HG03457 (cell line): ENCODE results near the gene MTHFD1.

ENCODE experiments used
- ATAC-seq: cut with Tn5 transposase; IDR thresholded peaks from one replicate; pipeline ENCODE4 v1.9.1; 2021; ENCODE audit warnings: moderate number of reproducible peaks; ENCODE audit not compliant: unreplicated experiment

Gene MTHFD1

DNA sequence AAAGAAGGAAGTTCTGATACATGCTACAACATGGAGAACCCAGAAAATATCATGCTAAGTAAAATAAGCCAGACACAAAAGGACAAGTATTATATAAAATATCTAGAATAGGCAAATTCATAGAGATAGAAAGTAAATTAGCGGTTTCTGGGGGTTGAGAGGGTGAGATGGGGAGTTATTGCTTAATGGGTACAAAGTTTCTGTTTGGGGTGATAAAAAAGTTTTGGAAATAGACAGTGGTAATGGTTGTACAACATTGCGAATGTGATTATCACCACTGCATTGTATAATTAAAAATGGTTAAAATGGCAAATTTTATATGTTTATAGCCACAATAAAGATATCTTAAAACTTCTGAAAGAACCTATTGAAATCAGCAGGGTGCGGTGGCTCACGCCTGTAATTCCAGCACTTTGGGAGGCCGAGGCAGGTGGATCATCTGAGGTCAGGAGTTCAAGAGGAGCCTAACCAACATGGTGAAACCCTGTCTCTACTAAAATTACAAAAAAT is 100.5 kb downstream of the MTHFD1 start:
- ATAC-seq = no peak

DNA sequence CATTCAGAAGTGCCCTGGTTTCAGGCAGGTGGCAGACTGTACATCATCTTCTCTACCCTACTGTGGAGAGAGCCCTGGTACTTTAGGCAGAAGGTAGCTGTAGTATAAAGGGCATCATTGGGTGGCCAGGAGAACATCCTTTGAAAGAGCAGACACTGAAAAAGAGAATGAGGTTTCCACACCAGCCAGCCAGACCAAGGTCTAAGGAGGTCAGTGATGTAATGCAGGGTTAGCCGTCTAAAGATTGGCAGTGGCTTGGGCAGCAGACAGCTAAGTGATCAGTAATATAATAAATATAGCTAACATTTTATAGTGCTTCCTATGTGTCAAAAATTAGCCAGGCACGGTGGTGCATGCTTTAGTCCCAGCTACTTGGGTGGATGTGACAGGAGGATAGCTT is 103.5 kb downstream of the MTHFD1 start:
- no peak for ATAC-seq

DNA sequence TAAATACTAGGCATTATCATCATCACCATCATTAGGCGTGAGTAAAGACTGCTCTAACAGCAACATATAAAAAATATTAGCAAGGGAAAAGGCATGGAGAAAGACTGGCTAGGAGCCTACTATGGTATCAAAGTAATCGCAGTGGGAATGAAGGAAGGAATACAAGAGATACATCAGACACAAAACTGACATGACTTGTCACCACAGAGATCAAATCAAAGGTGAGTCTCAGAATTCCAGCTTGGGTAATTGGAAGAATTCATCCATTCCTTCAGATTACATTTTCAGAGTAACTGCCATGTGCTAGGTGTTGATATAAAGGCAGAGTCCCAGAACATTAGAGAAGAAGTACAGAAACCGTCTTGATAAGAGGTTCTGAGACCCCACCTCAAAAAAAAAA is 105.3 kb downstream of the MTHFD1 start:
- no peak for ATAC-seq

DNA sequence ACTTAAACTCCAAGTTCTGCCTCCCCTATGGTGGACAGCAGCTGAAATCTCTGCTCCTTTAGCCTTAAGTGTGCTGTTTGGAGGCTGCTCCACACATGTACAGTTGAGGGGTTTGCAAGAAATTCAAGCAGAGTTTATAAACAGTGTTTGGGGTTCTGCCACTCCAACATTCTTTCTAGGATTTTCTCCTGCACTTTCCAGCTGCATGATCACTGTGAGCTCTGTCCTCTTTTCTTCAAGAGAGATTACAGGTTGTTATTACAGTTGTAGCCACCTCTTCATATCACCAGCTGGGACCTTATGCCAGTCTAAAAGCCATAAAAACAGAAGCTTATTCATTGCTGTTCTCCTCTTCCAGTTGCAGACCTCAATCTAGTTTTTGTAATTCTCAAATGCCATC is 107.1 kb downstream of the MTHFD1 start:
- no peak for ATAC-seq

DNA sequence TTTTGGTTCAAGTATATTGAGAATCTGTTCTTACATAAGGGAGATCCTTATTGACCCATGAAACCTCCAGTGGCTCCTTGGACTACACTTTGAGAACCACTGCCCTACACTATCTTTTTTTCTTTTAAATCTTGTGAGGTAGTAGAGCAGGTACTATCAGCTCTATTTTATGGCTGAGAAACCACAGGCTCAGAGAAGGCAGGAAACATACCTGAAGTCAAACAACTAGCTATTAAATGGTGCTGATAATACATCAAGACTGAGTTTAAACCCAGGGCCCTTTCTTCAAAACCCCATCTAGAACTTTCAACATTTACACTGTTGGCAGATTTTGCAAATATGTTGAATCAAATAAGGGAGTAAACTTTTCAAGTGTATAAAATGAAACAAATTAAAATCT is 108.6 kb downstream of the MTHFD1 start:
- no peak for ATAC-seq

DNA sequence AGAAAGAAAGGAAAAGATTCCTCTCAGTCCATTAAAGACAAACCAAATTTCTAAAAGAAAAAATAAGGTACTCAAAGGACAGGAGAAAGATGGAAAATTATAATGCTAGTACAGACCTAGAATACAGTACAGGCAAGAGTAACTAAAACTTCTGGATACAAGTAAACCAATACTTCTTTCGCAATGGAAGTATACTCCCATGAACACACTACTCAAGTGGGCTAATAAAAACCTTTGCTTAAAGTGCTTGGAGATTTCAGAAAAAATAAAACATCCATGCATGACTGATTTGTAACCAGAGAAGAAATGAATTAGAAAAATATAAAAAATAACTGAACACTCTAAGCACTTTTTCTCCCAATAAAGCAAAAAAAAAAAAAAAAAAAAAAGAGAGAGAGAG is 111.9 kb downstream of the MTHFD1 start:
- no peak for ATAC-seq

DNA sequence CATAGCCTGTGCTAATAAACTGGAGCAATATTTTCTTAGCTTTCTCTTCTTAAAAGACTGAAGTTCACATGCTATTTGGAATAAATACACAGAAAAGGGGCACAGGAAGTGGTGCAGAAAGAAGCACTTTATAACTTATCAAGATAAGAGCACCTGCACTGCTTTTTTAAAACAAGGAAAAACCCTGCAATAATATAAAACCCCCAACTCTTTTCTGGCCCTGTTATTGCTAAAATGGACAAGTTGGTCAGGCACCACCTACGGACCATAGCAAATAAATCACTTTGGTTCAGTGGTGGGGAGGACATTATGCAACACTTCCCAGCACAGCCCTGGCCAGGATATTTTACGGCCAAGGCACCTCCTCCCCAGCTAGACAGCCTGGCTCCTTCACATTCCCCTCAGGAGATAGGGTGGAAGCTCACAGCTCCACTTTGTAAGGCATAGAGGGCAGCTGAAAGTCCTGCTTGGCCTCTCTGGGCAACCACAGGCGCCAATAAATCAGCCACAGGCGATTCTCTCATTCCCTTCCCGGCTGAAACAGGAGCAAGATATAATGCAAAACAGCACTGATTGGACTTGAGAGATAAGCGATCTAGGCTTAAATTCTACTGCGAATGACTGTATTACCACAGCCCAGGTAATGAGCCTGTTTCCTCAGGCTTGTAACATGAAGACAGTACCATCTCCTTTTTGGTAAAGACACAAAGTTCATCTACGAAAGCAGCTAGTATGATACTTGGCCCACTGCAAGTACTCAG is 113.4 kb downstream of the MTHFD1 start:
- ATAC-seq = no peak

DNA sequence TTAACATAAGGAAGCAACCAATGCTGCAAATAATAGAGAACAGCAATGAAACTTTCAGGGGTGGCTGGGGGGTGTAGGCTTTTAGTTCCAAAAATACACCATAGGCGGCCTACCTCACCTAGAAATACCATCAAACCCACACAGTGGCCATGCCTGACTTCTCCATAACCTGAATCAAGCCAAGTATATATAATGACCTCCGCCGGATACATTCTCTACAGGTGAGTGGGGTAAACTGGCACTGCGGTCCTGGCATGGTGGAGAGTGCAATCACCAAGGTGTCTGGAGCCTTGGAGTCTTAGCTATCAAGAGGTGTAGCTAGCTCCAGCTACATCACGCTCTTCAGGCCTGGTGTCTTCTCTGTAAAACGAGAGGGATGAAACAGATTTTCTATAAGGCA is 114.3 kb downstream of the MTHFD1 start:
- no peak for ATAC-seq

DNA sequence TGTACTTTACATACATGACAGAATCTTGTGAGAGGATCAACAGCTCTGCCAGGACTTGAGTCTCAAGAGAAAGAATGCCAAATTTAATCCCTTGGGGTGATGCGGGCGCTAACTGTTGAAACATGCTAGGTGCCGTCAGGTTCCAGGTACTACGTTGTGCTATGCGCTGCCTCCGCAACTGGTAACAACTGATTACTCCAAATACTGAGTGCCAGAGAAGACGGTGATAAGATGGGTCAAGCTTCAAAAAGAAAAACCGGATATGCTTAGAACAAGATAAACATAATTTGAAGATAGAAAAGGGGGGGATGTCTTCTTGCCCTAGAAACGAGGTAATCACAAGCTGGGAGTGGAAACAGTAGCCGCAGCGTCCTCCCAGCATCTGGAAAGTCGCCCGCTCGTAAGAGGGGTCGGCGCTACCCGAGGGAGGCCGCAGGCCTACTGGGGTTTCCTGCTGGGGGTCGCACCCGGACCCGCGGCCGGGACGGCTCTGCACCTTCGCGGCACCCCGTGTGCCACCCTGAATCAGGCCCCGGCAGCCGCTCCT is 114.8 kb downstream of the MTHFD1 start:
- ATAC-seq = no peak

DNA sequence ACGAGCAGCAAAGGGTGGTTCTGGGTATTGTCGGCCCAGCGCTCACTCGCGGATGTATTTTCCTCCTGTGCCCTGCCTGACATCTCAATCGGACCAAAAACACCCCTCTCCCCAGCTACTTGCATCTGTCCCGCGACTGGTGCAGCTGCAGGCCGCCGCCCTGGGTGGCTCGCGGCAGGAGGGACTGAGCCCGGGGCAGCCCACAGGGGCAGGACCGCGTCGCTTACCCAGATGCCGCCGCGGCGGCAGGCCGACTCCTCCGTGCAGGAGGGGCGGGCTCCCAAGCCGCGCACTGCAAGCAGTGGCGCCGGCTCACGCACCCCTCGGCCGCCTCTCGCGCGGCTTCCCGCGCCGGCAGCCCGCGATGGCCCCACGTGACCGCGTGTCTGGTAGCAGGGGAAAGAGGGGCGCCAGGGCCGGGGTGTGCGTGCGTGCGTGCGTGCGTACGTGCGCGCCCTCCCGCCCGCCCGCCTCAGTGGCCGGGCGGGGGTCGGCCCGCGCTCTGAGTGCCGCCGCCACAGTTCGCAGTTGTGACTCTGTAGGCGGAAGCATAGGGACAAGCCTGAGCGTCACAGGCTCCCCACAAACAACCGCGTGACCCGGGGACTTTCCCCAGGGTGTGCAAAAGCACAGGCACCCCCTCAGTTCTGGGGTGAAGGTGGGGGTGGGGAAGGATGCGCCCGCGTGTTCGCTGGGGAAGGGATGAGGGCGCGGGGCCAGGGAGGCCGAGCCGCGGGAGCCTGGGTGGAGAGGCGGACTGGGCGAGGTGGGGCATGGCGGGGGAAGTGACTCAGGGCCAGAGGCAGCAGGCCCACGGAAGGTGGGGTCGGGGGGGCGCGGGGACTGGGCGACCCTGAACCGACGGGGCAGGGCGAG is 115.5 kb downstream of the MTHFD1 start, which contains the start of gene ZBTB25:
Gene ZBTB25 (minus strand): TSS at position 405 of the 876 bp plus-strand sequence. CDS start 13,305 bp downstream, outside the sequence.
- ATAC-seq = peak; percentile 50

DNA sequence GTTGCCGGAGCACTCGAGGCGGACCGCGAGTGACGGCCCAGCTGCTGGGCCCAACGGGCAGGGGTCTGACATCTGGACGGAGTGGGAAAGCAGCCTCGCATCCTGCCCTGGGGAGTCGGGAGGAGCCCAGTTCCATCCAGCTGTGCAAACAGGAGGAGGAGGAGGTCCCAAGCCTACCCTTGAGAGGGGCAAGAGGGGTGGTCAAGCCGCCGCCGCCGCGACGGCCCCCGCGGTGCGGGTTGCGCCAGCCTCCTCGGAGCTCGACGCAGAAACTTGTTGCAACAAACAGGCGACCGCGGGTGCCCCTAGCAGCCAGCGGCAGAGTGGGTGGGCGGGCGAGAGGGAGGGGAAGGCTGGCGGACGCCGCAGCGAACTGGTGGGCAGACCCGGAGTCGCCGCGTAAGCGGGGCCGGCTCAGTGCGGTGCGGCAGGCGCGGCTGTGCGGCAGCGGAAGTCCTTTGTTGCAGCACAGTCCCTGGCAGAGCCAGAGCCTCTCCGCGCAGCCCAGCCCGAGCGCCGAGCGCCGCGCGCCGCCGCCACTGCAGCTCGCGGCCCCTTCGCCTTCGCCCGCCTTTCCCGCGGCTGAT is 116.2 kb downstream of the MTHFD1 start, which contains the start of gene ZBTB1:
Gene ZBTB1 (plus strand): TSS at position 461 of the 587 bp plus-strand sequence. CDS start 16,735 bp downstream, outside the sequence.
- ATAC-seq = peak; percentile 12

DNA sequence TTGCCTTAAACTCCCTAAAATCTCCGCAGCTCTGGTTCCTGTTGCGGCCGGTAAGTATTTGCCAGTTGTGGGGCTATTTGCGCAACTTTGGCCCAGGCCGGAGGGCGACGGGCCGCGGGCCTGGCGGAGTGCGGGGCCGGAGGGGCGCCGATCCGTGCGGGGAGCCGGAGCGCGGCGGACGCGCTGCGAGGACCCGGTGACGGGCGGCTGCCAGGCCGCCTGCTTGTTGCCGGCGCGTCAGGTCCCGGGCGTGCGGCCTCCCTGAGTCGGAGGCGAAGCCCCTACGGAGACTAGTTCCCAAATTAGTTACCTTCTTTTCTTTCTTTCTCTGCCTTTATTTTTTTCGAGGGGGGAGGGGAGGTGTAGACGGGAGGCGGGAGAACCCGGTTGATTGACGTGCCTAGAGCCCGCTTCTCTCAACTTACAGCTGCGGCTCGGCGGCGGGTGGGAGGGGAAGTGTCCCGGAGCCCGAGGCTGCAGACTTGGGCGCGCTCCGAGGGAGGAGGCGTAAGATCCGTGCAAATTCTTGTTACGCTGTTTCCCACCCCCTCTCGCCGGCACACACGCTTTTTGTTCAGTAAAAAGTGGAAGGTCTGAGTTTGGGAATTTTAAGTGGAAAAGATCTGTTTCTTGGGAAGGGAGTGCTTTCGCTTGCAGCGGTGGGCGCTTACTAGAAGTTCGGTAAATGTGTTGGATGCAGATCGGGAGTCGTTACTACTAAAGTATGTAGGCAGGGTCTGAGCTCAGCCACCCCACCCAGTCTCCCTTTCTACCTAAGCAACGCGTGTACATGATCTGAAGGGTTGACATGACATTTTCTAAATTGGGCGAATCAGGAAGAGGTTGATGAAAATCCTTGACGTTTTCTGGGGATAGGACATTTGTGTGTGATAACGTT is 117.0 kb downstream of the MTHFD1 start:
- ATAC-seq = peak; percentile 21

DNA sequence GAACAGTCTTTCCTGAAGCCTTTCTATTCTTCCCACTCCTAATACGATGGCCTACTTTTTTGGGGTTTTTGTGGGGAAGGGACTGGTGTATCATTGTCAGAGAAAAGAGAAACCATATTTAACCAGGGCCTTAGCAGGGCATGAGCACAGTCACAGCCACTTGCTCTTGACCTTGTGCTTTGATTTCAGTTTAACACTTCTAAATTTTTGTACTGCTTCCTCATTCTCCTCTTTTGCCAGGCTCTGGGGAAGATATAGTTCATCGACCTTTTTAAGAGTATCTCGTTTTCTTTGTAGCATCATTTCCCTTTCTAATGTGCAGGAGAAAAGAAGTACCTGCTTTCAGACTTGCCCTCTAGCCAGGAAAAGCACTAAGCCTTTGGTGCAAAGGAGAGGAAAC is 118.6 kb downstream of the MTHFD1 start:
- no peak for ATAC-seq

DNA sequence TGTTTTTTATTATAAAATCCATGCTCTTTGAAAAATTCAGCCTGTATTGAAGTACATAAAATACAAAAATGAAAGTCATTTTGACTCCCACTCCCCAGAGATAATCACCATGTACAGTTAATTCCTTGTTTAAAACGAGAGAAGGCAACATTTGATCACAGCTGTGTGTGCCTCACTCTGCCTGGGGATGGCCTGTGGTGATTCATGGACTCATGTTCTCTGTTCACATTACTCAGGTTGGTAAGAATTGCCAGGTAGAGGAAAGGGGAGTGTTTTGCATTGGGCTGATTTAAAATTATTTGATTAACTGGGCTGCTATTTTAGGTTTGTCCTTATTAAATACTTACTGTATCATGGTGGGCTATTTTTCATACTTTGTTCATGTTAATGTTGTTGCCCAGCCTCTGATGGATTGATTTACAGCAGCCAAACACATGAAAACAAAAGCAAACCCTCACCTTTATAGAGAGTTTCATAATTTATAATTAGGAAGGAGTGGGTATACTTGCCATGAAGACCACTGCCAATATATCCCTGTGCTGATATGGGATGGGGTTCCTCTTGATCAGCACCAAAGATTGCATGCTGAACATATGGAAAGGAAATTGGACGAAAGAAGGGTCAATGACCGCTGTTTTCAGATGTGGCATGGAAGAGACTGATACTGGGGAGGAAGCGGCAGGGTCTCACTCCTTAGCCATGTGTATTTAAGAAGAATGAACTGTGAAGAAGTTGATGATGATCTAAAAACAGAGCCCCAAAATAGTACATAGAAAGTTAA is 119.4 kb downstream of the MTHFD1 start:
- no peak for ATAC-seq

DNA sequence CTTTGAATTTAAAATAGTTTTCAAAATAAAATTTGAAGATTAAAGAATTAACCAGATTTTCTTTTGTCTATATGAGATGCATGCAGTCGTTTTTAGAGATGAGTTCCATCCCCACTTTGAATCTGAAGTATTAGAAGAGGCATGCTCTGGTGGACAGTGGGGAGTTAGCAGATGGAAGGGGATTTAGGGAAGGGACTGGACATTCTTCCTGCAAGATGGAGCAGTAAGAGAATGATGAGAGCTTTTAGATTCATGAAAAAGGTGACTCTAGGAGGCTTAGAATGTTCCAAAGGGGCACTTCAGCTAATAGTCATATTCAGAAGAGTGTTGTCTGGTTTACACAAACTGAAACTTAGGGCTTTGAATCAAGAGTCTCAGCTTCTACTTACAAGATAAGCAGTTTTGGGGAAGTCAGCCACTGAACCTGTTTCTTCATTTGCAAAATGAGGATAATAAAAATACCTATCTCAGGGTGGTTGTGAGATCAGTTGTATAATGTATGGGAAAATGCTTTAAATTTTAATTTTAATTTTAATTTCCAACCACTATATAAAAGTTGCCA is 120.1 kb downstream of the MTHFD1 start:
- no peak for ATAC-seq

DNA sequence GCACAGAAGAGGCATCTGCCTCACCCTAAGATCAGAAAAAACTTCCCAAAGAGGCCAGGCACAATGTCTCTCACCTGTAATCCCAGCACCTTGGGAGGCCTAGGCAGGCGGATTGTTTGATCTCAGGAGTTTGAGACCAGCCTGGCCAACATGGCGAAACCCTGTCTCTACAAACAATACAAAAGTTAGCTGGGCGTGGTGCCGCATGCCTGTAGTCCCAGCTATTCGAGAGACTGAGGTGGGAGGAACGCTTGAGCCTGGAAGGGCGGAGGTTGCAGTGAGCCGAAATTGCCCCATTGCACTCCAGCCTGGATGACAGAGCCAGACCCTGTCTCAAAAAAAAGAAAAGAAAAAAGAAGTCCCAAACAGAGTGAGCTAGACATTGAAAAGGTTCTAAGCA is 120.9 kb downstream of the MTHFD1 start:
- ATAC-seq = no peak
